SH-SY5Y (cell line): Measurements from ENCODE around the gene POU3F2.

Experiments used
- GATA2 ChIP-seq: IDR thresholded peaks from 2 replicates; pipeline ENCODE4 v1.6.1; 2011; ENCODE audit warnings: mild to moderate bottlenecking, low read depth, low read length
- GATA3 ChIP-seq: IDR thresholded peaks from 2 replicates; pipeline ENCODE4 v1.6.1; 2011; ENCODE audit warnings: low read depth, mild to moderate bottlenecking, low read length, moderate library complexity

- TF ChIP-seq GATA2 (no peak), GATA3 (no peak)
Measured at GRCh38 chr6:98838032-98838431, 3.7 kb downstream of the POU3F2 start.
